ENCODE results near the gene DOC2A. TPM values are rescaled to one million over a fixed set of nuclear protein-coding genes. Genes with fewer than 3 reads are reported as not detected.

Gene DOC2A
- total RNA-seq, 1 experiment from 2014 or later: not detected

DNA sequence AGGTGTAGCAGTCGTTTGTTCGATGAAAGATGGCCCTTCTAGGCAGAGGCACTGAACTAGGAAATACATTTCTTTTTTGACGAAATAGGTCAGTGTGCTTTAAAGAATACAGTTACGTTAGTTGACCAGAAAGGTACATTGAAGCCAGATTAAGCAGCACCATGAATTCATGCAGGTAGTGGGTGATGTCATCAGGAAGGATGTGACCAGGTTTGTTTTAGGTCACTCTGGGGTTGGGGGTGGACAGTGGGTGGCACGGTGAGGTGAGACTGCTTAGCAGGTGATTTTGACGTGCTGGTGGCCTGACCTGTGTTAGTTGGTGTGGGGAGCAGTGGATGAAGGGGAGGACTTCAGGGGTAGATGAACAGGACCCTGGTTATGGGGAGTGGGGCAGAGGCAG is 11.2 kb downstream of the DOC2A start:
- Histone ChIP-seq H3K4me3 (ENCODE audit: low read length) (no peak overlapping the region), H3K9ac (ENCODE audit: low read length) (no peak overlapping the region), H4K20me1 (ENCODE audit: insufficient read depth, low read depth, low read length) (0 out of 2 replicates have a peak, but pooled peaks cover 5% of the 10 kb centered on the region), H3K4me2 (ENCODE audit: low read depth, low read length, poor library complexity, severe bottlenecking) (no peak overlapping the region), H3K27me3 (ENCODE audit: low read length) (no peaks in the 10 kb centered on the region), H3K36me3 (ENCODE audit: insufficient read depth, low read length) (peaks cover 7% of the 10 kb centered on the region; the same call in 1 of the 2 replicates), H3K27ac (ENCODE audit: low read length) (no peak overlapping the region), H2AFZ (ENCODE audit: low read length) (no peak overlapping the region), H3K9me2 (replicated peaks; ENCODE audit: insufficient read depth, low read length) (no peaks in the 10 kb centered on the region), H3K9me3 (ENCODE audit: low read length) (no peaks in the 10 kb centered on the region), H3K79me2 (ENCODE audit: low read length) (peaks cover 13% of the 10 kb centered on the region), H3K4me1 (ENCODE audit: low read length) (peaks cover 26% of the 10 kb centered on the region)
- DNase-seq: peak; percentile 38

DNA sequence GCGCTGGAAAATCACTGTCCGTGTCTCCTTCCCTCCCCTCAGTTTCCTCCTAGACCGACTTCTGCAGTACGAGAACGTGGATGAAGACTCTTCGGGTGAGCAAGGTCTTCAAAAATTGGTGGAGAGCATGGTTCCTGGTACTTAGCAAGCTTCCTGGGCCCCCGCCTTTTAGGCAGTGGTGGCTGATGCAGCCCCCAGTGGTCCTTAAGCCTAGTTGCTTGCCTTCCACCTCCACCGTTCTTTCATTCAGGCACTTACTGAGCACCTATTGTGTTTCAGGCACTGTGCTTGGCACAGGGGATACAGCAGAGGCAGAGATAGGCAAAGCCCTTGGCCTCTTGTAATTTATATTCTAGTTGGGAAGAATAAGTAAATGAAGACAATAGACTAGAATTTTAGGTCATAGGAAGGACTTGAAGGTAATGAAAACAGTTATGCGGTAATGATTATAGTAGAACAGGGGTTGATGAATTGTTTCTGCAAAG is 14.0 kb downstream of the DOC2A start:
- Histone ChIP-seq H4K20me1 (ENCODE audit: insufficient read depth, low read depth, low read length) (no peaks in the 10 kb centered on the region), H3K9ac (ENCODE audit: low read length) (peak overlapping the region; percentile 96), H3K9me3 (ENCODE audit: low read length) (no peaks in the 10 kb centered on the region), H3K9me2 (replicated peaks; ENCODE audit: insufficient read depth, low read length) (no peaks in the 10 kb centered on the region), H3K27me3 (ENCODE audit: low read length) (no peaks in the 10 kb centered on the region), H3K4me3 (ENCODE audit: low read length) (peak overlapping the region; percentile 97), H3K4me2 (ENCODE audit: low read depth, low read length, poor library complexity, severe bottlenecking) (peak overlapping the region; percentile 94), H2AFZ (ENCODE audit: low read length) (peak overlapping the region; percentile 85; the same call in 1 of the 2 replicates), H3K36me3 (ENCODE audit: insufficient read depth, low read length) (peaks cover 7% of the 10 kb centered on the region; the same call in 1 of the 2 replicates), H3K4me1 (ENCODE audit: low read length) (peaks cover 34% of the 10 kb centered on the region), H3K27ac (ENCODE audit: low read length) (peak overlapping the region; percentile 52), H3K79me2 (ENCODE audit: low read length) (peaks cover 13% of the 10 kb centered on the region)
- peak; percentile 60 for DNase-seq

DNA sequence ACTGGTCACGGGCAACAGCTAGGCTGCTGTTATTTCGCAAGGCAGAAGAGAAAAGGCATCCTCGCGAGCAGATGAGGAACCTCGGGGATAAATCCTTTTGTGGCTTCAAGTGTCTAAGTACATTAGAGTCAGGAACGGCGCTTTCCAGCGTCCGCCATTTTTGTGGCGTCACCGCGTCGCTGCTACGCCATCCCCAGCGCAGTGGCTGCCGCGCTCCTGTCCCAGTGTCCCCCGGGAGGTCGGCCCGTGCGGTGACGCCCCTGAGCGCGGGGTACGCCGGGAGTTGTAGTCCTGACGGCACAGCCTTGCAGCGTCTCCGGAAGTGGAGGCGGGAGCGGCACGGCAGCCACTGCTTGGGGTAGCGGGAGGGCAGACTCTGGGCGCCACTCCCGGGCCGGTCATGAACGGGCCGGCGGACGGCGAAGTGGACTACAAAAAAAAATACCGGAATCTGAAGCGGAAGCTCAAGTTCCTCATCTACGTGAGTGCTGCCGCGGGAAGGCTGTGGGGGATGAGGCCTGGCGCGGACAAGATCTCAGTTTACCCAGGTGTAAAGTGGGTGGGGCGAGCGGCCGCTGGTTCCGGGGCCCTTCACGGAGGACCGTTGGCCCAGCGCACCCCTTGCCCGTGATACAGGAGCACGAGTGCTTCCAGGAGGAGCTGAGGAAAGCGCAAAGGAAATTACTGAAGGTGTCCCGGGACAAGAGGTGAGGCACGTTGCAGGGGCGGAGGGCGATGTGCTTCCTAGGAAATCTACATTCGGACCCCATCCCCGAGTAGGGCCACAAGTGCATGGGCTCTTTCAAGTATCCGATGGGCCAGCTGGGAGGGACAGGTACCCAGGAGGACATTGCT is 14.7 kb downstream of the DOC2A start, which contains the start of gene INO80E:
TSS of gene INO80E (plus strand) at position 331 of the 855 bp plus-strand sequence. CDS start at position 401, 70 bp downstream.
- peak within 1 kb of the TSS; percentile 96 for H3K9ac ChIP-seq (ENCODE audit: low read length)
- H3K4me1 ChIP-seq (ENCODE audit: low read length): peaks cover 34% of the 10 kb centered on the region
- H2AFZ ChIP-seq (ENCODE audit: low read length): peak within 1 kb of the TSS; percentile 98
- peaks cover 13% of the 10 kb centered on the region for H3K79me2 ChIP-seq (ENCODE audit: low read length)
- peak within 1 kb of the TSS; percentile 90 for H3K27ac ChIP-seq (ENCODE audit: low read length)
- no peaks in the 10 kb centered on the region for H3K27me3 ChIP-seq (ENCODE audit: low read length)
- H3K4me3 ChIP-seq (ENCODE audit: low read length): peak within 1 kb of the TSS; percentile 97
- H3K9me2 ChIP-seq (replicated peaks; ENCODE audit: insufficient read depth, low read length): no peaks in the 10 kb centered on the region
- no peaks in the 10 kb centered on the region for H3K9me3 ChIP-seq (ENCODE audit: low read length)
- DNase-seq: peak; percentile 99
- H3K4me2 ChIP-seq (ENCODE audit: low read depth, low read length, poor library complexity, severe bottlenecking): peak within 1 kb of the TSS; percentile 94
- H4K20me1 ChIP-seq (ENCODE audit: insufficient read depth, low read depth, low read length): no peaks in the 10 kb centered on the region
- peaks cover 7% of the 10 kb centered on the region; the same call in 1 of the 2 replicates for H3K36me3 ChIP-seq (ENCODE audit: insufficient read depth, low read length)

DNA sequence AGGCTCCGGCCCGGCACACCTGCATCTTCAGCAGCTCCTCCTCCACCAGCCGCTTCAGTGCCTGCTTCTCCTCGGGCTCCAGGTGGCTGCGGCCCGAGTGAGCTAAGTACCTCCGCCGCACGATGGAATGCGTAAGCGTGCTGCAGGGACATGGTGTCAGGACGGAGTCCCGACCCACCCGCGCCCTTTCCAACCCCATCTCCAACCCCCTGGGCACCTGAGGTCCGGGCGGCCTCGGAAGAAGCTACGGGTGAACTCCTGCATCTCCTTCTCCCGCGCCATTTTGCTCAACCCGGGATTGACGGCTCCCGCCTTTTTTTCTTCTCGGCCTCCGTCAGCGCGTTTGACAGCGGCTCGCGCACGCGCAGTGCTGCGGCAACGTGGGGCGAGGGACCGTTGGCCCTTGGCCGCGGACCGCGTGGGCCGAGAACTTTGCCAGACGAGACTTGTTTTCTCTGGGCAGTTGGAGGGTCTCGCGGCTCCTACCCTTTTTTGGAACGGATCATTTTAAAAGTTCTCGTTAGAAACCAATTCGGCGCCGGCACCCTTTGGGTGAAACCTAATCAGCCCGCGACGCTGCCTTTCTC is 15.4 kb downstream of the DOC2A start, which contains the start of gene HIRIP3:
TSS of gene HIRIP3 (minus strand) at position 294 of the 587 bp plus-strand sequence. CDS start at position 282, 12 bp downstream.
- H3K27ac ChIP-seq (ENCODE audit: low read length): peak within 1 kb of the TSS; percentile 90
- H3K36me3 ChIP-seq (ENCODE audit: insufficient read depth, low read length): peaks cover 7% of the 10 kb centered on the region; the same call in 1 of the 2 replicates

DNA sequence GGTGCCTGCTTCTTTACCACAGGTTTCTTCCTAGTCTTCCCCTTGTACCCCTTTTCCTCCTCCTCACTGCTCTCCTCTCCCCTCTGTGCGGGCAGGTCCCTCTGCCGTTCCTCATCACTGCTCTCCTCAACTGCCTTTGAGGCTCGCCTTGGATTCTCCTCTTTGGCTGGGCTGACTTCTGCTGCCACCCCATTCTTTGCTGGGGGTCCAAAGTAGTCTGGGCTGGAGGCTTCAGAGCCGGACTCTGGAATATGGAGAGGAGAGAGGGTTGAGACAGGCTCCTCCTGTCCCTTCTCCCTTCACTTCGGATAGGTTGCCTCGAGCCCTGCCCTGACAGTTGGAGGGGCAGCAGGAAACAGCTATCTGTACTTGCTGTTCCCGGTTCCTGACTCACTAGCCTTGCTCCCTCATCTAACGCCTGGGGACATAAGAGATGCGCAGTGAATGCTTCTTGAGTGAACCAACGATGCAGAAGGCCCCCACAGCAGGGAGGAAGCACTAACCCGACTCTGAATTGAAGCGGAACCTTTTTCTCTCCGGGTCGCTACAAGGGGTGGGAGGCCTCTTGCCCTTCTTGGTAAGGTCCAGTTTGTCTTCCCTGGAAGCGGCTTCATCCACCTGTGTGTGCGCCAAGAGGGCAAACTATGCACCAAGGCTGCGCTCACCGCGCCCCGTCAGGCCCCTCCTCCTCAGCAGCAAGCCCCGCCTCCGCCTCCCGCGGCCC is 16.1 kb downstream of the DOC2A start:
- Histone ChIP-seq H3K9me3 (ENCODE audit: low read length) (no peaks in the 10 kb centered on the region), H4K20me1 (ENCODE audit: insufficient read depth, low read depth, low read length) (no peaks in the 10 kb centered on the region), H3K79me2 (ENCODE audit: low read length) (peaks cover 13% of the 10 kb centered on the region), H3K9me2 (replicated peaks; ENCODE audit: insufficient read depth, low read length) (no peaks in the 10 kb centered on the region), H2AFZ (ENCODE audit: low read length) (peak overlapping the region; percentile 98; the same call in 1 of the 2 replicates), H3K4me1 (ENCODE audit: low read length) (peaks cover 34% of the 10 kb centered on the region), H3K27ac (ENCODE audit: low read length) (peak overlapping the region; percentile 90), H3K4me3 (ENCODE audit: low read length) (peak overlapping the region; percentile 97), H3K36me3 (ENCODE audit: insufficient read depth, low read length) (peaks cover 8% of the 10 kb centered on the region; the same call in 1 of the 2 replicates), H3K4me2 (ENCODE audit: low read depth, low read length, poor library complexity, severe bottlenecking) (peak overlapping the region; percentile 94), H3K27me3 (ENCODE audit: low read length) (no peaks in the 10 kb centered on the region), H3K9ac (ENCODE audit: low read length) (peak overlapping the region; percentile 96)
- DNase-seq: no peak

More for the DNA sequence above, 15.4 kb downstream of the DOC2A start, which contains the start of gene HIRIP3:
- no peaks in the 10 kb centered on the region for H3K9me3 ChIP-seq (ENCODE audit: low read length)
- peaks cover 13% of the 10 kb centered on the region for H3K79me2 ChIP-seq (ENCODE audit: low read length)
- H3K4me2 ChIP-seq (ENCODE audit: low read depth, low read length, poor library complexity, severe bottlenecking): peak within 1 kb of the TSS; percentile 94
- no peaks in the 10 kb centered on the region for H4K20me1 ChIP-seq (ENCODE audit: insufficient read depth, low read depth, low read length)
- peak within 1 kb of the TSS; percentile 96 for H3K9ac ChIP-seq (ENCODE audit: low read length)
- H3K4me1 ChIP-seq (ENCODE audit: low read length): peaks cover 34% of the 10 kb centered on the region
- H3K9me2 ChIP-seq (replicated peaks; ENCODE audit: insufficient read depth, low read length): no peaks in the 10 kb centered on the region
- peak within 1 kb of the TSS; percentile 98 for H2AFZ ChIP-seq (ENCODE audit: low read length)
- no peaks in the 10 kb centered on the region for H3K27me3 ChIP-seq (ENCODE audit: low read length)
- peak; percentile 96 for DNase-seq
- peak within 1 kb of the TSS; percentile 97 for H3K4me3 ChIP-seq (ENCODE audit: low read length)

DNA sequence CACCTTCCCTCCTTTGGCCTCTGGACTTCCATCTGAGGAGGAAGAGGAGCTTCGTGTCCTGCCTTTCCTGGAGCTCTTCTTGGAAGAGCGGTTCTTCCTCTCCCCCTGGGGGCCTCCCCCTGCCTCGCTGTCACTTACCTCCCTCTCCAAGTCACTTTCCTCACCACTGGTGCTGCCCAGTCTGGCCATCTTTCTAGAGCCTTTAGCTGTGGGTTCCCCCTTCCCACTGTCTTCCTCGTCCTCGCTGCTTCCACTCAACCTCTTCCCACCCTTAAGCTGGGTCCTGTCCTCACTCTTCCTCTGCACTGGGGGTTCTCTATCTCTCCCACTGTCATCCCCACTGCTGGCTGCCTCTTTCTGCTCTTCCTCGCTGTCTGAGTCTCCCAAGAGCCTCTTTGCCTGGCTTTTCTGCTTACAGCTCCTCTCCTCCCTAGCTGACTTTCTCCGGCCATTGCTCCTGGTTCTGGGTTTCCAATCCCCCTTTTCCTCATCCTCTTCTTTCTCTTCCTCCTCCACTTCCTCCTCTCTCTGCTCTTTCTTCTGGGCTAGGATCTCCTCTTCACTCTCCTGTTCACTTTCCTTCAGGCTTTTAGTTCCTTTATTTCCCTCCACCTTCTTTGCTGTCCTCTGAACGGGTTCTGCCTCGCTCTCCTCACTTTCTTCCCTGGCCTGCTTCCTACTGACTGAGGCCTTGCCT is 16.8 kb downstream of the DOC2A start:
- Histone ChIP-seq H3K4me3 (ENCODE audit: low read length) (peak overlapping the region; percentile 97), H3K9ac (ENCODE audit: low read length) (peak overlapping the region; percentile 96)
- DNase-seq: peak; percentile 42

DNA sequence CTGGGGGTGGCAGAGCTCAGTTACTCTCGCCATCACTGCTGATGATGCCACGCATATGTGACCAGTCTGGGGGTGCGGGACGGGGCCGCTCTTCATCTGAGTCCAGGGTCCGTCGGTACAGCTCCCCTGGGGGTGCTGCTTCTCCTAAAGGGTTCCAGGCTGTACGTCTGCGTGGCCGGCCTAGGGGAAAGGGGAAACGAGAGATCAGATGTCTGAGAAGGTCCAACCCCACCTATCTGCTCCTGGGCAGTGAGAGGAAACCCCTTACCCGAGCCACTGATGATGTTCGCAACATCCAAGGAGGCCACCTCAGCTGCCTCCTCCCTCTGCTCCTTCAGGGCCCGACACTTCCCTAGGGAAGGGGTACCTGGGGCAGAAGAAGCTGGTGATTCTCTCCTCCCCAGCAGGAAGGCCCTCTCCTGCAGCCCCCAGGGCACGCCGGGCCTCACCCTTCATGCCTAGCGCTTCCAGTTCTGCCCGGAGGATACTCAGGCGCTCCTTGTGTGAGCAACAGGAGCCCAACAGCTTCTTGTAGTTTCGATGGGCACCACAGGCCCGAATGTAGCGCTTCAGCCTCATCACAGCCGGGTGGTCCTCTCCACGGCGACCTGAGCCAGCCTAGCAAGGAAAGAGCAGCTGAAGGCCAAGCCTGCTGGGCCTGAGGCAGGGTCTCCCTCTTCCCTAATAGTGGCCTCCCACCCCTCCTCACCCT is 17.5 kb downstream of the DOC2A start:
- Histone ChIP-seq H3K27me3 (ENCODE audit: low read length) (no peaks in the 10 kb centered on the region), H3K27ac (ENCODE audit: low read length) (no peak overlapping the region), H3K9me2 (replicated peaks; ENCODE audit: insufficient read depth, low read length) (no peaks in the 10 kb centered on the region), H4K20me1 (ENCODE audit: insufficient read depth, low read depth, low read length) (no peaks in the 10 kb centered on the region), H3K4me3 (ENCODE audit: low read length) (no peak overlapping the region), H3K79me2 (ENCODE audit: low read length) (peaks cover 13% of the 10 kb centered on the region), H2AFZ (ENCODE audit: low read length) (no peak overlapping the region), H3K4me1 (ENCODE audit: low read length) (peaks cover 34% of the 10 kb centered on the region), H3K4me2 (ENCODE audit: low read depth, low read length, poor library complexity, severe bottlenecking) (peak overlapping the region; percentile 94), H3K9me3 (ENCODE audit: low read length) (no peaks in the 10 kb centered on the region), H3K9ac (ENCODE audit: low read length) (peak overlapping the region; percentile 96), H3K36me3 (ENCODE audit: insufficient read depth, low read length) (peaks cover 12% of the 10 kb centered on the region)
- DNase-seq: no peak

More for the DNA sequence above, 16.8 kb downstream of the DOC2A start:
- Histone ChIP-seq H3K4me1 (ENCODE audit: low read length) (peaks cover 34% of the 10 kb centered on the region), H3K4me2 (ENCODE audit: low read depth, low read length, poor library complexity, severe bottlenecking) (peak overlapping the region; percentile 94), H3K27ac (ENCODE audit: low read length) (peak overlapping the region; percentile 90), H4K20me1 (ENCODE audit: insufficient read depth, low read depth, low read length) (no peaks in the 10 kb centered on the region), H3K36me3 (ENCODE audit: insufficient read depth, low read length) (peaks cover 12% of the 10 kb centered on the region), H3K27me3 (ENCODE audit: low read length) (no peaks in the 10 kb centered on the region), H2AFZ (ENCODE audit: low read length) (no peak overlapping the region), H3K79me2 (ENCODE audit: low read length) (peaks cover 13% of the 10 kb centered on the region), H3K9me3 (ENCODE audit: low read length) (no peaks in the 10 kb centered on the region), H3K9me2 (replicated peaks; ENCODE audit: insufficient read depth, low read length) (no peaks in the 10 kb centered on the region)

Measured in Karpas-422 (cell line).